ENCODE results near the gene UBALD2.
"Not testable (repeated sequence)": the region's sequence is repeated elsewhere in the genome, so short reads cannot be mapped to it uniquely, and the experiment has no call there.

Gene UBALD2

DNA sequence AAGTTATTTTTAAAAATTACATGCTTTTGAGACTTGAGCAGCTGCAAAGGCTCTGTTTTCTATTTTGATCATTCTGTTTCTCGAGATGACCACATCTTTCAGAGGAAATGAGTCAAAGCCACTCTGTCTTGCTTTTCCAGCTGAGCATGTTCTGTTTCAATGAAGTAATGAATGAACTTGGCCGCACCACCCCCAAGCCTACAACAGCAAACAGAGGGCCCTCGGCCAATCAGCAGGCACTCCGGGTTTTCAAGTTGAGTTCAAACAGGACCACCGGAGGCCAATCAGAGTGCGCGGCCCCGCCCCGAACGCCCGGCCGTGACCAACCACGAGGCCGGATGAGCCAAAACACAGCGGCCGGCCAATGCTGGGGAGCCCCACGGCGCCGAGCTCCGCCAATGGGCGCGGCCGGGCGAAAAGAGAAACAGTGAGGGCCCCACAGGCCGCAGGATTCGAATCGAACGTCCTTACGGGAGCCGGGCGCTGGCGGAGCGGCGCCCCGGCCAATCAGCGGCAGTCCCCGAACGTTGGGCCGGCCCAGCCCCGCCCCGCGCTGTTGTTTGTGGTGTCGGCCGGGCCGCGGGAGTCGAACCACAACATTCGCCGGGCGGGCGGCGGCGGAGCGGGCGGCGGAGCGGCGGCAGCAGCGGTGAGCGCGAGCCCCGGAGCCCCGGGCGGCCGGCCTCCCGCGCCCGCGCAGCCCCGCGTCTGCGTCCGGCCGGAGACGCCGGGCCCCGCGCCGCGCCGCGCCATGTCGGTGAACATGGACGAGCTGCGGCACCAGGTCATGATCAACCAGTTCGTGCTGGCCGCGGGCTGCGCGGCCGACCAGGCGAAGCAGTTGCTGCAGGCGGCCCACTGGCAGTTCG, at the start of gene UBALD2:
Gene UBALD2, plus strand, starts transcription at position 594 of the 869 bp plus-strand sequence. Its CDS starts 158 bp downstream, at position 752.
- DNase-seq (ENCODE audit: low read depth), result peak; percentile 97
- peak within 1 kb of the TSS; percentile 72 for H3K4me3 ChIP-seq (ENCODE audit: low read length)
- TF ChIP-seq, protein P1, sequence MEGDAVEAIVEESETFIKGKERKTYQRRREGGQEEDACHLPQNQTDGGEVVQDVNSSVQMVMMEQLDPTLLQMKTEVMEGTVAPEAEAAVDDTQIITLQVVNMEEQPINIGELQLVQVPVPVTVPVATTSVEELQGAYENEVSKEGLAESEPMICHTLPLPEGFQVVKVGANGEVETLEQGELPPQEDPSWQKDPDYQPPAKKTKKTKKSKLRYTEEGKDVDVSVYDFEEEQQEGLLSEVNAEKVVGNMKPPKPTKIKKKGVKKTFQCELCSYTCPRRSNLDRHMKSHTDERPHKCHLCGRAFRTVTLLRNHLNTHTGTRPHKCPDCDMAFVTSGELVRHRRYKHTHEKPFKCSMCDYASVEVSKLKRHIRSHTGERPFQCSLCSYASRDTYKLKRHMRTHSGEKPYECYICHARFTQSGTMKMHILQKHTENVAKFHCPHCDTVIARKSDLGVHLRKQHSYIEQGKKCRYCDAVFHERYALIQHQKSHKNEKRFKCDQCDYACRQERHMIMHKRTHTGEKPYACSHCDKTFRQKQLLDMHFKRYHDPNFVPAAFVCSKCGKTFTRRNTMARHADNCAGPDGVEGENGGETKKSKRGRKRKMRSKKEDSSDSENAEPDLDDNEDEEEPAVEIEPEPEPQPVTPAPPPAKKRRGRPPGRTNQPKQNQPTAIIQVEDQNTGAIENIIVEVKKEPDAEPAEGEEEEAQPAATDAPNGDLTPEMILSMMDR (conservative IDR thresholded peaks at IDR 0.05; ENCODE audit: low read depth, low read length), result no peak

DNA sequence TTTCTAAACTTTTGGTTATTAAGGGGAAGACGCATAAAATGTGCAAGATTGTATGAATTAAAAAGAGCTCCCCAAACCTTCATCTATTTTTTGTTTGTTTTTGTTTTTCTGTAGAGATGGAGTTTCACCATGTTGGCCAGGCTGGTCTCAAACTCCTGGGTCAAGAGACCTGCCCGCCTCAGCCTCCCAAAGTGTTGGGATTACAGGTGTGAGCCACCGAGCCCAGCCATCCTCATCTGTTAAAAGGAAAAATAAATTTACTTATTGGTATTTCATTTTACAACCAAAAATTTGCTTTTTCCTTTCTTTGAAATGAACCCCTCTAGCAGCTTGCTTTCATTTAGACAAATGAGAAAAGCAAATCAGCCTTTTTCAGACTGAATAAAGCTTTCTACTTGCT, 48.1 kb upstream of the UBALD2 start:
- H3K4me3 ChIP-seq (ENCODE audit: low read length), result no peak overlapping the region
- TF ChIP-seq, protein P1 (conservative IDR thresholded peaks at IDR 0.05; ENCODE audit: low read depth, low read length), result no peak
- no peak for DNase-seq (ENCODE audit: low read depth)

DNA sequence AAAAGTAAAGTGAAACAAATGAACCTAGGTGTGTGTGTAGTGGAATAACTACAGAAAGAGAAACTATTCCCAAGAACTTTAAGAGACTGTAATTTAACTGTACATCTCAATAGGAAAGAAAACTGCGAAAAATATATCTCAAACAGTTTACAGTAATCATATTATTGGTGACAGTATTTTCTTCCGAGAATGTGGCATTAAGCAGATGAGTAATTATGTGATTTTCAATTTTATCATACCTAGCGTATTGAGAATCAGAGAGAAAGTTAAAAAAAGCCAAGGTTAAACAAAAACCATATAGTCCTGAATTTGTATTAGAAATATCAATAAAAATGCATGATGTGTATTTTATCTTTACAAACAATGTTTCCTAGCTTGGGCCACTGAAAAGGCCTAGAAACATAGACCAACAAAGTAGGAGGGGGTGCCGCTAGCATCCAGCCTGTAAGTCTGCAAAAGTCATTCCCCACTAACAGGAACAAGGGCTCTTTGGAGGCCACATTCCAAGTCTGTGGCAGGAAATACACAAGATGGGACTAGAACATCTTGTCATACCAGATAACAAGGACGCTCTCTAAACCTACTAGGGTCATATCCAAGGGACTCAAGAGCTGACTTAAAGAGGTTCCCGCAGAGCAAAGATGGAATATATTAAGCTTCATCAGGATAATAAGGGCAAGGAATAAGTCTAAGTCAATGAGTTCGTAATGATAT, 45.3 kb upstream of the UBALD2 start:
- DNase-seq (ENCODE audit: low read depth), result no peak
- no peak overlapping the region for H3K4me3 ChIP-seq (ENCODE audit: low read length)
- TF ChIP-seq, protein P1 (conservative IDR thresholded peaks at IDR 0.05; ENCODE audit: low read depth, low read length), result no peak

DNA sequence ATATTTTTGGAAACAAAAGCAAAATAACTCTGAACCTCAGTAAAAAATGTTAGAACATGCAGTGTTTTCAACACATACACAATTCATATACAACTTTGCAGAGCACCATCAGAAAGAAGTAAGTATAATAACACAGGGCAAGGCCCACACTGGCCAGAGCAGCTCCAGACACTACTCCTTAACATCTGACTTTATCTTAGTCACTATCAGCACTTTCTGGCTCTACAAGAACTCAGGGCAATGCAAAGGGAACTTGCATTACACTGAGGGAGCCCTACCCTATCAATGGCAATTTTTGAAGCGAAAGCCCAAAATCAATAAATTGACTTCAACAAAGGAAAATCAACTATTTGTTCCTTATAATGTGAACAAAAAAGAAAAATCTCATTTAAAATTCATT, 41.3 kb upstream of the UBALD2 start:
- TF ChIP-seq, protein P1 (conservative IDR thresholded peaks at IDR 0.05; ENCODE audit: low read depth, low read length), result no peak
- DNase-seq (ENCODE audit: low read depth), result no peak
- no peak overlapping the region for H3K4me3 ChIP-seq (ENCODE audit: low read length)

DNA sequence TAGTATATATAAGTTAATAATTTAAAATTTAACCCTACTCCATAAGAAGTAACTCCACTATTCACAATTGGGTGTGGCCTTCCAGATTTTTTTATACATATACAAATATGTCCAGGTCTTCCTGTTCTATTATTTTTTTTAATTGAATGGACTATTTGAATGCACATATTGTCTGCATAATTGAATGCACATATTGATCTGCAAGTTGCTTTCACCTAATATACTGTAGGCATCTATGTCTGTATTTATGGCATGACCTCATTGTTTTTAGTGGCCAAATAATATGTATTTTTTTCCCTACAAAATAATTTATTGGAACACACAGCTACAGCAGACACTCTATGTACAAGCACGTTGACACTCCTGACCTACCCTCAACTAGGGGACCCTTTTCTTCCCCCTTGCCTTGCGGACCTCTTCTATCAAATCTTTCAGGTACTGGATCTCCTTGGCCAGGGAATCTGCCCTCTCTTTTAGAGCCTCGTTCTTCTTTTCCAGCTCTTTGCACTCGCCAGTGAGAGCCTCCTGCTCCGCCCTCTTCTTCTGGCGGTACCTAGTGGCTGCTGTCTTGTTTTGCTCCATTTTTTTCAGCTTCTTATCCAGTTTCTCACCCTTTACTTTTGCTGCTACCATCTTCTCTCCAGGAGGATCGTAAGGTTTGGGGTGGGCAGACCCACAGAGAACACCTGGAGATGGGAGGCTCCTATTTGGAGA, 39.6 kb upstream of the UBALD2 start:
- DNase-seq (ENCODE audit: low read depth); H3K4me3 ChIP-seq (ENCODE audit: low read length): not testable (repeated sequence)

DNA sequence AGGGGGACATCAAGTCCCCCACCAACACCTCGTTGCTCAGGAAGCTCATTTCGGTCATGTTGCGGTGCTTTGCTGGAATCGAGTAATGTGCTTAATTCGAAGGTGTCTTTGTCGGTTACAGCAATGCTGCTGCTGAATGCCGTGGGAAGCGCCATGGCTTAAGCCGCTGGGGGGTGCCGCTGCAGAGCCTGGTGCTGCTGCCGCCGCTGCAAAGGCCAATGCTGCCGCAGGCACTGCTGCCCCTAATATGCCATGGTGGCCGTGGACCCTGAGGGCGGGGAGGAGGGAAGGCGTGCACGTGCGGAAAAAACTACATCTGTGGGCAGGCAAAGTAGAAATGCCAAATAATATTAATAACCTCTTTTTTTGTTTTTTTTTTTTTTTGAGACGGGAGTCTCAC, 38.4 kb upstream of the UBALD2 start:
- H3K4me3 ChIP-seq (ENCODE audit: low read length); DNase-seq (ENCODE audit: low read depth): not testable (repeated sequence)

DNA sequence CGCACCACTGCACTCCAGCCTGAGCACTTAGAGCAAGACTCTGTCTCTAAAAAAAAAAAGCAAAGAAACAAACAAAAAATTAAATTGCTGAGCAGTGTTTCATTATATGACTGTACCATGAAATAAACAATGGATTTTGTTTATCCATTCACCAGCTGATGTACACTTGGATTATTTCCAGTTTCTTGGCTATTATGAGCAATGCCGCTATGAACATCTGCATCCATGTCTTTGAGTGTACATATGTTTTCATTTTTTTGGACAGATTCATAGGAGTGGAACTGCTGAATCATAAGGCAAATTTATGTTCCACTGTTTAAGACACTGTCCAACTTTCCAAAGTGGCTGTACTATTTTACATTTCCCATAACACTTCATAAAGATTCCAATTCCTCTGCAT, 32.8 kb upstream of the UBALD2 start:
- no peak overlapping the region for H3K4me3 ChIP-seq (ENCODE audit: low read length)
- DNase-seq (ENCODE audit: low read depth), result no peak
- TF ChIP-seq, protein P1 (conservative IDR thresholded peaks at IDR 0.05; ENCODE audit: low read depth, low read length), result no peak
